HG03108 (cell line): ENCODE measurements around the gene NR3C2.

ENCODE experiments used
- ATAC-seq: cut with Tn5 transposase; IDR thresholded peaks from one replicate; pipeline ENCODE4 v1.9.1; 2021; ENCODE audit warnings: moderate library complexity; ENCODE audit not compliant: unreplicated experiment

The NR3C2 gene

GRCh38 chr4:148373093-148373492, 69.1 kb downstream of the NR3C2 start:
- ATAC-seq: no peak

- ATAC-seq: no peak
Measured at GRCh38 chr4:148369919-148370318, 72.3 kb downstream of the NR3C2 start.

- no peak for ATAC-seq
Measured at GRCh38 chr4:148367756-148368155, 74.5 kb downstream of the NR3C2 start.

- ATAC-seq: no peak
Measured at GRCh38 chr4:148366251-148366650, 76.0 kb downstream of the NR3C2 start.

- ATAC-seq: no peak
Measured at GRCh38 chr4:148364525-148364924, 77.7 kb downstream of the NR3C2 start.

GRCh38 chr4:148359769-148360168, 82.4 kb downstream of the NR3C2 start:
- no peak for ATAC-seq

- ATAC-seq: no peak
Measured at GRCh38 chr4:148355442-148356123, 86.6 kb downstream of the NR3C2 start.

GRCh38 chr4:148354186-148354585, 88.0 kb downstream of the NR3C2 start:
- ATAC-seq: no peak

GRCh38 chr4:148353571-148353970, 88.6 kb downstream of the NR3C2 start:
- no peak for ATAC-seq

GRCh38 chr4:148349153-148349552, 93.1 kb downstream of the NR3C2 start:
- no peak for ATAC-seq

GRCh38 chr4:148346657-148347056, 95.6 kb downstream of the NR3C2 start:
- ATAC-seq: no peak

- no peak for ATAC-seq
Measured at GRCh38 chr4:148345509-148345908, 96.7 kb downstream of the NR3C2 start.

- no peak for ATAC-seq
Measured at GRCh38 chr4:148344941-148345340, 97.3 kb downstream of the NR3C2 start.

GRCh38 chr4:148344352-148344751, 97.9 kb downstream of the NR3C2 start:
- no peak for ATAC-seq

GRCh38 chr4:148341980-148342800, 100.0 kb downstream of the NR3C2 start:
- no peak for ATAC-seq

- no peak for ATAC-seq
Measured at GRCh38 chr4:148335133-148335532, 107.1 kb downstream of the NR3C2 start.

- ATAC-seq: no peak
Measured at GRCh38 chr4:148333265-148333664, 108.9 kb downstream of the NR3C2 start.

- ATAC-seq: no peak
Measured at GRCh38 chr4:148332486-148332885, 109.7 kb downstream of the NR3C2 start.

GRCh38 chr4:148330724-148331123, 111.5 kb downstream of the NR3C2 start:
- no peak for ATAC-seq

GRCh38 chr4:148330161-148330560, 112.1 kb downstream of the NR3C2 start:
- ATAC-seq: no peak

- no peak for ATAC-seq
Measured at GRCh38 chr4:148329751-148330150, 112.5 kb downstream of the NR3C2 start.

GRCh38 chr4:148327683-148328082, 114.5 kb downstream of the NR3C2 start:
- no peak for ATAC-seq
